22Rv1 (cell line): ENCODE data around the gene TSSK6.

Experiments used
- ZFX ChIP-seq: fragments of 450-650 bp; IDR thresholded peaks from 2 replicates; pipeline ENCODE4 v1.6.1; 2017; ENCODE audit warnings: antibody characterized with exemption, borderline replicate concordance
- TF ChIP-seq, protein P1 (sequence below): fragments of 450-650 bp; IDR thresholded peaks from 2 replicates; pipeline ENCODE4 v1.5.1; 2017; ENCODE audit warnings: mild to moderate bottlenecking

DNA sequence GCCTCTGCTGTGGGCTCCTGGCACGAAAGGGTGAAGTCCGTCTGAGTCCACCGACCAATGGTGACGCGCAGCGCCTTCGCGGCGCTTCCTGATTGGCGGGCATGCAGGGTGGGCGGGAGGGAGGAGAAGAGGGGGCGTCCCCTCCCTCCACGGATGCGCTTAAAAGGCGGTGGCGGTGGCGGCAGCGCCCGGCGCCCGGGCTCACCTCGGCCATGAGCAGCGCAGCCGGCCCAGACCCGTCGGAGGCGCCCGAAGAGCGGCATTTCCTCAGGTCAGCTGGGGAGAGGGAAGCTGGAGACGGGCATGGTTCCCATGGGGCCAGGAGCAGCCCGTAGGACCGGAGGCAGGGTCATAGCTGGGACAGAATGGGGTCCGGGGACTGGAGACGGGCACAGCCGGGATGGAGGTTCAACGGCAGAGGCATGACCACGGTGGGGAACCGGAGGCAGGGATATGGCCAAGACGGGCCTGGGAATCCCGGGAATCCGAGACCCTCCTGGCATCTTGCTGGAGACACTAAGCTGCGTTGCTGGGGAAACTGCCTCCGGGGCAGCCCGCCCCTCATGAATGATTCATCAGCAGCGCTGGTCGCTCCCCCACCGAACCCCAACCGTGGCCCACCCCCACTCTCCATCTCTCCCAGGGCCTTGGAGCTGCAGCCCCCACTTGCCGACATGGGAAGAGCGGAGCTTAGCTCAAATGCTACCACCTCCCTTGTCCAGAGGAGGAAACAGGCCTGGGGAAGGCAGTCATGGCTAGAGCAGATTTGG lies 13.6 kb upstream of the TSSK6 start, which contains the start of gene YJEFN3:
- TF ChIP-seq, protein P1, sequence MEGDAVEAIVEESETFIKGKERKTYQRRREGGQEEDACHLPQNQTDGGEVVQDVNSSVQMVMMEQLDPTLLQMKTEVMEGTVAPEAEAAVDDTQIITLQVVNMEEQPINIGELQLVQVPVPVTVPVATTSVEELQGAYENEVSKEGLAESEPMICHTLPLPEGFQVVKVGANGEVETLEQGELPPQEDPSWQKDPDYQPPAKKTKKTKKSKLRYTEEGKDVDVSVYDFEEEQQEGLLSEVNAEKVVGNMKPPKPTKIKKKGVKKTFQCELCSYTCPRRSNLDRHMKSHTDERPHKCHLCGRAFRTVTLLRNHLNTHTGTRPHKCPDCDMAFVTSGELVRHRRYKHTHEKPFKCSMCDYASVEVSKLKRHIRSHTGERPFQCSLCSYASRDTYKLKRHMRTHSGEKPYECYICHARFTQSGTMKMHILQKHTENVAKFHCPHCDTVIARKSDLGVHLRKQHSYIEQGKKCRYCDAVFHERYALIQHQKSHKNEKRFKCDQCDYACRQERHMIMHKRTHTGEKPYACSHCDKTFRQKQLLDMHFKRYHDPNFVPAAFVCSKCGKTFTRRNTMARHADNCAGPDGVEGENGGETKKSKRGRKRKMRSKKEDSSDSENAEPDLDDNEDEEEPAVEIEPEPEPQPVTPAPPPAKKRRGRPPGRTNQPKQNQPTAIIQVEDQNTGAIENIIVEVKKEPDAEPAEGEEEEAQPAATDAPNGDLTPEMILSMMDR: no peak
- TF ChIP-seq ZFX: no peak
